ENCODE data around the gene PINLYP.
A peak's percentile ranks its signal among the peaks of the same experiment; 100 is the strongest.

Gene PINLYP

DNA sequence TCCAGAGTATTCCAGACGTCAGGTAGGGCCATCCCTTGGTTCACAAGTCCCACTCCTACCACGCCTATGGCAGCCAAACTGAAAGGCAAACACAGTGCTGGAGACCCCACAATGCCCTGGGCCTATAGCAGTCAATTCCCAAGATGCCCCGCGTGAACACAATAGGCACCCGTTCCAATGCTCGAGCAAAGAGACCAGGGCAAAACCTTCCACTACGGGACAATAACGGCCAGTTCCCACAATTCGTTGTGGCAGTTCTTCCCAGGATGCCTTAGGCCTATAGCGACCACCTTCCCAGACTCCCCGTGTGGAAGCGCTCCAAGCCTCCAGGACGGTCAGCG is 43.3 kb downstream of the PINLYP start:
- no peak for DNase-seq (ENCODE audit: low spot score)
- Histone ChIP-seq H2BK120ac (ENCODE audit: low read depth, low read length) (peak overlapping the region; percentile 93), H3K9ac (ENCODE audit: low read depth, low read length, poor library complexity) (peak overlapping the region; percentile 99)

DNA sequence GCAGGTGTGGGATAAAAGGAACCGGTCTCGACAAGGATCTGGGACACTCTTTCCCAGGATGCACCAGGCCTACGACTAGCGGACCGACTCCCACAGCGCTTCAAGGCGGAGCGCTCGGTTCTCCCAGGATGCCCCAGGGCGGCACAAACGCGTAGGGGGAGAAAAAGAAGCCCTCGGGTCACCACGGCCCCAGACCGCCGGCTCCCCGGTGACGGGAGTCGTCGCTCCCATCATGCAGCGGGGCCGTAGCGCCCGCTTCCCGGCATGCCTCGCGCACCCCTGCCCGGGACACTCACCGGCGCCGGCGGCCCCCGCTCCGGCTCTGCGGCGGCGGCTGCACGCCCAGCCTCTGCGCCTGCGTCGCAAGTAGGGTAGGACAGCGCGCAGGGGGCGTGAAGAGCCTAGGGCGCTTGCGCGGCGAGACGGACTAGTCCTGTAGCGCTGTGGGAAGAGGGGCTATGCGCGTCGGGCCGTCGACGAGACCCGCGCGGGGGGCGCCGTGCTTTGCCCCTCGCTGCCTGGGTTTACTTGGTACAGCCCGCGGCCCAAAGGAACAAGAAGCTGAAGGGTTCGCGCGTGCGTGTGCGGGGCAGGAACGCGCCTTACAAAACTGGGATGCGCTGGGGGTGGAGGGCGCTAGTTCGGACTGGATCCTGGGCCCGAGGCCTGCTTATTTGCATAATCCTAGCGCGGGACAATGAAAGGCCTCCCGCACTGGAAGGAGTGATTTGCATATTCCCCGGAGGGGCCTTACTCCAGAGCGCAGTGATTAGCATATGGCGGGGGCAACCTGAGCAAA is 43.9 kb downstream of the PINLYP start, which contains the start of gene ZNF428:
Gene ZNF428, minus strand, starts transcription at position 368 of the 799 bp plus-strand sequence. CDS start 5,325 bp downstream, outside the sequence.
- H2BK15ac ChIP-seq (ENCODE audit: low read length), result peak within 1 kb of the TSS; percentile 76
- peak within 1 kb of the TSS; percentile 91 for H2AK5ac ChIP-seq (ENCODE audit: low read depth, low read length)
- H3K18ac ChIP-seq (ENCODE audit: low read length), result peak within 1 kb of the TSS; percentile 99
- H3K79me1 ChIP-seq (ENCODE audit: low read depth, low read length), result peaks cover 6% of the 10 kb centered on the region
- H3K36me3 ChIP-seq (replicated peaks in 1 of 2; ENCODE audit: control insufficient read depth in 2 of 2, insufficient read depth in 2 of 2, low read length in 2 of 2), result peaks cover 14 to 42% of the 10 kb centered on the region in 2 donors
- peak within 1 kb of the TSS; percentile 68 to 82 for H3K4me3 ChIP-seq (ENCODE audit: low read length in 2 of 2)
- H2BK5ac ChIP-seq (ENCODE audit: low read length), result peak within 1 kb of the TSS; percentile 97
- peak within 1 kb of the TSS; percentile 94 for H4K8ac ChIP-seq (ENCODE audit: low read depth, low read length)
- H2BK12ac ChIP-seq (ENCODE audit: low read length), result no peak within 1 kb of the TSS
- H3K27ac ChIP-seq (replicated peaks; ENCODE audit: low read length), result peak within 1 kb of the TSS; percentile 99
- H3K9me3 ChIP-seq (replicated peaks in 1 of 2; ENCODE audit: control insufficient read depth in 2 of 2, insufficient read depth in 1 of 2, low read depth in 1 of 2, low read length in 2 of 2), result peaks cover 0 to 2% of the 10 kb centered on the region in 2 donors
- peak within 1 kb of the TSS; percentile 99 for H4K91ac ChIP-seq (ENCODE audit: low read depth, low read length, poor library complexity)
- H2AFZ ChIP-seq (ENCODE audit: low read length), result peak within 1 kb of the TSS; percentile 82
- H3K14ac ChIP-seq (ENCODE audit: low read length), result peak within 1 kb of the TSS; percentile 99
- H3K4me1 ChIP-seq (ENCODE audit: control insufficient read depth in 2 of 2, insufficient read depth in 1 of 2, low read depth in 1 of 2, low read length in 2 of 2), result peaks cover 3 to 10% of the 10 kb centered on the region in 2 donors
- H3K23ac ChIP-seq (ENCODE audit: low read depth, low read length, poor library complexity), result peak within 1 kb of the TSS; percentile 99
- peak within 1 kb of the TSS; percentile 99 for H3K9ac ChIP-seq (ENCODE audit: low read depth, low read length, poor library complexity)
- H3K27me3 ChIP-seq (ENCODE audit: control insufficient read depth in 3 of 3, insufficient read depth in 3 of 3, low read depth in 1 of 3, low read length in 3 of 3), result no peaks in the 10 kb centered on the region
- peak within 1 kb of the TSS; percentile 98 for H3K4ac ChIP-seq (ENCODE audit: low read length)
- peak within 1 kb of the TSS; percentile 93 for H2BK120ac ChIP-seq (ENCODE audit: low read depth, low read length)
- H3K4me2 ChIP-seq (ENCODE audit: insufficient read depth, low read length, poor library complexity, severe bottlenecking), result peak within 1 kb of the TSS; percentile 78
- peak; percentile 96 for DNase-seq (ENCODE audit: low spot score)
- WGBS, 2 donors (ENCODE audit: extremely low coverage in 2 of 2, insufficient read length in 2 of 2, insufficient replicate concordance in 1 of 2), result no CpG with 5 or more reads among the region's 81 CpGs

More for the DNA sequence above, 43.3 kb downstream of the PINLYP start:
- peak overlapping the region; percentile 68 to 82 for H3K4me3 ChIP-seq (ENCODE audit: low read length in 2 of 2)
- peaks cover 3 to 10% of the 10 kb centered on the region in 2 donors for H3K4me1 ChIP-seq (ENCODE audit: control insufficient read depth in 2 of 2, insufficient read depth in 1 of 2, low read depth in 1 of 2, low read length in 2 of 2)
- no peaks in the 10 kb centered on the region for H3K9me3 ChIP-seq (replicated peaks in 1 of 2; ENCODE audit: control insufficient read depth in 2 of 2, insufficient read depth in 1 of 2, low read depth in 1 of 2, low read length in 2 of 2)
- H3K14ac ChIP-seq (ENCODE audit: low read length), result peak overlapping the region; percentile 60
- H3K18ac ChIP-seq (ENCODE audit: low read length), result peak overlapping the region; percentile 99
- peaks cover 10% of the 10 kb centered on the region for H3K79me1 ChIP-seq (ENCODE audit: low read depth, low read length)
- peak overlapping the region; percentile 99 for H4K91ac ChIP-seq (ENCODE audit: low read depth, low read length, poor library complexity)
- peak overlapping the region; percentile 91 for H2AK5ac ChIP-seq (ENCODE audit: low read depth, low read length)
- no peak overlapping the region for H3K4ac ChIP-seq (ENCODE audit: low read length)
- peak overlapping the region; percentile 99 for H3K23ac ChIP-seq (ENCODE audit: low read depth, low read length, poor library complexity)
- H3K27ac ChIP-seq (replicated peaks; ENCODE audit: low read length), result peak overlapping the region; percentile 99
- H2BK12ac ChIP-seq (ENCODE audit: low read length), result no peak overlapping the region
- no peaks in the 10 kb centered on the region for H3K27me3 ChIP-seq (ENCODE audit: control insufficient read depth in 3 of 3, insufficient read depth in 3 of 3, low read depth in 1 of 3, low read length in 3 of 3)
- peak overlapping the region; percentile 97 for H2BK5ac ChIP-seq (ENCODE audit: low read length)
- peaks cover 11 to 42% of the 10 kb centered on the region in 2 donors for H3K36me3 ChIP-seq (replicated peaks in 1 of 2; ENCODE audit: control insufficient read depth in 2 of 2, insufficient read depth in 2 of 2, low read length in 2 of 2)
- peak overlapping the region; percentile 82 for H2AFZ ChIP-seq (ENCODE audit: low read length)
- peak overlapping the region; percentile 94 for H4K8ac ChIP-seq (ENCODE audit: low read depth, low read length)
- H3K4me2 ChIP-seq (ENCODE audit: insufficient read depth, low read length, poor library complexity, severe bottlenecking), result peak overlapping the region; percentile 78
- H2BK15ac ChIP-seq (ENCODE audit: low read length), result peak overlapping the region; percentile 76
- WGBS, 2 donors (ENCODE audit: extremely low coverage in 2 of 2, insufficient read length in 2 of 2, insufficient replicate concordance in 1 of 2), result no CpG with 5 or more reads among the region's 14 CpGs

DNA sequence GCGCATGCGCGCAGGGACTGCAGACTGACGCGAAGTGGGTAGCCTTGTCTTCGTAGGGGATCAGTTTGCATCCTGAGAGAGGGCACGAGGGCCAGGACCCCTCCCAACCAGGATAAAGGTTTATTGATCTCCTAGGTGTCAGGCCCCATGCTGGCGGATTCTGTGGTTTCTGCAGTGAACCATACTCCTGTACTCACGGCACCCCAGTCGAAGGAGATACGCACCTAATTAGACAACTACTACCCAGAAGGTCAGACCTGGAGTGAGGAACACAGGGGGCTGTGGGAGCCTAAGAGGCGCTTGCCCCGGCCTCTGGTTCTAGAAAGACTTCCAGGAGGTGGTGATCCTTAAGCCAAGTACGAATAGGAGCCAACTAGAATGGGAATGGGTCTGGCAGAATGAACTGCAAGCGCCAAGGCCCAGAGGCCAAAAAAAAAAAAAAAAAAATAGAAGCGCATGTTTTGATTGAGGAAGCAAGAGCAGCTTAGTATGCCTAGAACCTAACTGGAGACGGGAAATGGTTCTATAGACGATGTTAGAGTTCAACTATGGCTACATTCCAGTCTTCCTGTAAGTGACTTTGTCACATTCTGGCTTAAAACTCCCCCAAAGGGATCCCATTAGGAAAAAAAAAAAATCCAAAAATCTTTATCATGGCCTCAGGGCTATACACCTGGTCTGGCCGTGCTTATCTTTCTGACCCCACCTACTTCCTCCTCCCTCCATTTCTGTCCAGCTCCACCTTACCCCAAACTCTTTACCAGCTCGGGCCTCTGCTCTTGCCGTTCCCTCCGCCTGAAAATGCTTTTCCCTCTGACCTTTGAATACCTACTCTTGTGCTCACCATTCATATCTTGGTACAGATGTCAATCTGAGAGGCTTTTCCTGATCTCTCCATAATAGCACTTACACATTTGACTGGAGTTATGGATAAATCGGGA is 44.7 kb downstream of the PINLYP start:
- WGBS, 2 donors (ENCODE audit: extremely low coverage in 2 of 2, insufficient read length in 2 of 2, insufficient replicate concordance in 1 of 2), result no CpG with 5 or more reads among the region's 23 CpGs
- H3K4me3 ChIP-seq (ENCODE audit: low read length in 2 of 2), result peak overlapping the region; percentile 63 to 68
- H4K8ac ChIP-seq (ENCODE audit: low read depth, low read length), result no peak overlapping the region

More for the DNA sequence above, 44.7 kb downstream of the PINLYP start:
- H3K27ac ChIP-seq (replicated peaks; ENCODE audit: low read length), result peak overlapping the region; percentile 99
- no peaks in the 10 kb centered on the region for H3K27me3 ChIP-seq (ENCODE audit: control insufficient read depth in 3 of 3, insufficient read depth in 3 of 3, low read depth in 1 of 3, low read length in 3 of 3)
- peak overlapping the region; percentile 55 for H3K4me2 ChIP-seq (ENCODE audit: insufficient read depth, low read length, poor library complexity, severe bottlenecking)
- H2BK12ac ChIP-seq (ENCODE audit: low read length), result no peak overlapping the region
- no peak overlapping the region for H3K23ac ChIP-seq (ENCODE audit: low read depth, low read length, poor library complexity)
- H3K79me1 ChIP-seq (ENCODE audit: low read depth, low read length), result peaks cover 2% of the 10 kb centered on the region
- H3K36me3 ChIP-seq (replicated peaks in 1 of 2; ENCODE audit: control insufficient read depth in 2 of 2, insufficient read depth in 2 of 2, low read length in 2 of 2), result peaks cover 16 to 44% of the 10 kb centered on the region in 2 donors
- peak overlapping the region; percentile 82 for H2AFZ ChIP-seq (ENCODE audit: low read length)
- H4K91ac ChIP-seq (ENCODE audit: low read depth, low read length, poor library complexity), result no peak overlapping the region
- no peak overlapping the region for H3K14ac ChIP-seq (ENCODE audit: low read length)
- no peak overlapping the region for H2BK15ac ChIP-seq (ENCODE audit: low read length)
- H3K4ac ChIP-seq (ENCODE audit: low read length), result no peak overlapping the region
- DNase-seq (ENCODE audit: low spot score), result no peak
- H2BK5ac ChIP-seq (ENCODE audit: low read length), result peak overlapping the region; percentile 97
- no peak overlapping the region for H2BK120ac ChIP-seq (ENCODE audit: low read depth, low read length)
- peaks cover 3 to 10% of the 10 kb centered on the region in 2 donors for H3K4me1 ChIP-seq (ENCODE audit: control insufficient read depth in 2 of 2, insufficient read depth in 1 of 2, low read depth in 1 of 2, low read length in 2 of 2)
- peaks cover 0 to 2% of the 10 kb centered on the region in 2 donors for H3K9me3 ChIP-seq (replicated peaks in 1 of 2; ENCODE audit: control insufficient read depth in 2 of 2, insufficient read depth in 1 of 2, low read depth in 1 of 2, low read length in 2 of 2)
- no peak overlapping the region for H3K18ac ChIP-seq (ENCODE audit: low read length)
- H3K9ac ChIP-seq (ENCODE audit: low read depth, low read length, poor library complexity), result no peak overlapping the region
- no peak overlapping the region for H2AK5ac ChIP-seq (ENCODE audit: low read depth, low read length)

Data from neuronal stem cell (in vitro differentiated cells).